ENCODE results near the gene HTR4. TPM values are rescaled to one million over a fixed set of nuclear protein-coding genes. Genes with fewer than 3 reads are reported as not detected.

The HTR4 gene
- total RNA-seq, 1 experiment from 2014 or later: not detected

DNA sequence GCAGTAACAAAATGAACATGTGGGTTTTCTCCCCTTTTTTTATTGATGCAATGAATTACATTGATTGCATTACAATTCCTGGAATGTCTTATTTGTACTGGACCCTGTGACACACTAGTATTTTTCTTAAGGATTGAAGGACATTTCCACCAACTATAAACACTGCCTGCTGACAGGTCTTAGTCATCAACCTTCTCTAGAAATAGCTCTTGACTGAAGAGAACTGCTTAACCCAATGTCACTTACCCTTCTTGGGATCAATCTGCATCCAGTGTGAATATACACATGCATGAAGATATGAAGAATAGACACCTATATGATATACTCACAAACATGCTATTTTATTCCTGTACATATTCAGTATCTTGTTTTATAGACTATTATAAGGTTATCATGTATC is 140.0 kb downstream of the HTR4 start:
- no peaks in the 10 kb centered on the region for H3K79me1 ChIP-seq (ENCODE audit: insufficient read depth, low read depth, low read length, poor library complexity, severe bottlenecking)
- H3K27ac ChIP-seq (ENCODE audit: insufficient read length, low read depth, low read length): no peak overlapping the region
- no peak overlapping the region for H3K4ac ChIP-seq (ENCODE audit: low read depth, low read length)
- H3K9ac ChIP-seq (ENCODE audit: extremely low read depth, insufficient read length, low read length): no peak overlapping the region
- H4K8ac ChIP-seq (replicated peaks; ENCODE audit: insufficient read length, low read depth, low read length): no peak overlapping the region
- no peaks in the 10 kb centered on the region for H3K79me2 ChIP-seq (ENCODE audit: insufficient read depth, low read length)
- H3K4me2 ChIP-seq (ENCODE audit: insufficient read depth, insufficient read length, low read length): no peak overlapping the region
- no peak overlapping the region for H3K56ac ChIP-seq (ENCODE audit: insufficient read length, low read depth, low read length)
- Mint-ChIP-seq H3K4me1 (no peaks in the 10 kb centered on the region), H3K9me3 (peaks cover 4 to 9% of the 10 kb centered on the region in 2 experiments; a peak in 3 of 5 replicates), H3K27ac (no peak overlapping the region), H3K27me3 (ENCODE audit: low read depth) (peaks cover 4% of the 10 kb centered on the region; the same call in 1 of the 2 replicates), H3K36me3 (ENCODE audit: insufficient read depth in 1 of 3, low read depth in 3 of 3) (no peaks in the 10 kb centered on the region), H3K4me3 (no peak overlapping the region)
- no peak overlapping the region for H2BK20ac ChIP-seq (ENCODE audit: low read depth, low read length, poor library complexity, severe bottlenecking)
- H3K9me3 ChIP-seq (ENCODE audit: control insufficient read depth, low read depth, low read length): no peaks in the 10 kb centered on the region
- no peak overlapping the region for H3K18ac ChIP-seq (ENCODE audit: insufficient read length, low read depth, low read length)
- no peak overlapping the region for H4K91ac ChIP-seq (ENCODE audit: insufficient read length, low read depth, low read length)
- H3K23me2 ChIP-seq (ENCODE audit: insufficient read length, low read depth, low read length, poor library complexity, severe bottlenecking): no peaks in the 10 kb centered on the region
- DNase-seq: no peak
- TF ChIP-seq, protein P1, sequence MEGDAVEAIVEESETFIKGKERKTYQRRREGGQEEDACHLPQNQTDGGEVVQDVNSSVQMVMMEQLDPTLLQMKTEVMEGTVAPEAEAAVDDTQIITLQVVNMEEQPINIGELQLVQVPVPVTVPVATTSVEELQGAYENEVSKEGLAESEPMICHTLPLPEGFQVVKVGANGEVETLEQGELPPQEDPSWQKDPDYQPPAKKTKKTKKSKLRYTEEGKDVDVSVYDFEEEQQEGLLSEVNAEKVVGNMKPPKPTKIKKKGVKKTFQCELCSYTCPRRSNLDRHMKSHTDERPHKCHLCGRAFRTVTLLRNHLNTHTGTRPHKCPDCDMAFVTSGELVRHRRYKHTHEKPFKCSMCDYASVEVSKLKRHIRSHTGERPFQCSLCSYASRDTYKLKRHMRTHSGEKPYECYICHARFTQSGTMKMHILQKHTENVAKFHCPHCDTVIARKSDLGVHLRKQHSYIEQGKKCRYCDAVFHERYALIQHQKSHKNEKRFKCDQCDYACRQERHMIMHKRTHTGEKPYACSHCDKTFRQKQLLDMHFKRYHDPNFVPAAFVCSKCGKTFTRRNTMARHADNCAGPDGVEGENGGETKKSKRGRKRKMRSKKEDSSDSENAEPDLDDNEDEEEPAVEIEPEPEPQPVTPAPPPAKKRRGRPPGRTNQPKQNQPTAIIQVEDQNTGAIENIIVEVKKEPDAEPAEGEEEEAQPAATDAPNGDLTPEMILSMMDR (conservative IDR thresholded peaks at IDR 0.05): no peak
- no peak overlapping the region for H2AFZ ChIP-seq (ENCODE audit: low read length)
- H2BK12ac ChIP-seq (ENCODE audit: insufficient read length, low read depth, low read length): no peak overlapping the region
- no peaks in the 10 kb centered on the region for H4K20me1 ChIP-seq (ENCODE audit: control insufficient read depth, insufficient read depth, insufficient read length)
- no peak overlapping the region for H3T11ph ChIP-seq (ENCODE audit: low read length)
- H3K27me3 ChIP-seq (ENCODE audit: insufficient read depth, low read length): no peaks in the 10 kb centered on the region; the same call in 1 of the 2 replicates
- H2BK5ac ChIP-seq (ENCODE audit: insufficient read length, low read length): no peak overlapping the region
- H2AK5ac ChIP-seq (ENCODE audit: insufficient read length, low read length): no peak overlapping the region
- H3K4me1 ChIP-seq (ENCODE audit: insufficient read depth, low read length): no peaks in the 10 kb centered on the region
- H3K23ac ChIP-seq (ENCODE audit: insufficient read length, low read depth, low read length): no peak overlapping the region
- H4K5ac ChIP-seq (ENCODE audit: insufficient read length, low read depth, low read length): no peak overlapping the region
- no peak overlapping the region for H2BK120ac ChIP-seq (ENCODE audit: low read depth, low read length, poor library complexity, severe bottlenecking)
- no peak overlapping the region for H2BK15ac ChIP-seq (ENCODE audit: low read depth, low read length)
- H3K14ac ChIP-seq (ENCODE audit: insufficient read depth, low read length): no peak overlapping the region
